Peyer's patch (tissue), 4 donors: Measurements from ENCODE around the gene VMO1.

ENCODE experiments used
- POLR2A ChIP-seq, 2 donors: fragments of 450-650 bp; IDR thresholded peaks; one replicate each; pipeline ENCODE4 v1.5.1; 2017; ENCODE audit warnings: antibody characterized with exemption in 2 of 2, mild to moderate bottlenecking in 2 of 2, moderate library complexity in 2 of 2
- TF ChIP-seq, protein P1 (sequence below), 6 experiments: fragments of 450-650 bp in 4 of 6; fragments of 200-600 bp in 2 of 6; sonication (generic) in 1 of 6; IDR thresholded peaks; one replicate each; pipeline ENCODE4 v1.5.1; 2017 to 2019; ENCODE audit warnings: antibody characterized with exemption in 6 of 6, mild to moderate bottlenecking in 3 of 6, moderate library complexity in 1 of 6

DNA sequence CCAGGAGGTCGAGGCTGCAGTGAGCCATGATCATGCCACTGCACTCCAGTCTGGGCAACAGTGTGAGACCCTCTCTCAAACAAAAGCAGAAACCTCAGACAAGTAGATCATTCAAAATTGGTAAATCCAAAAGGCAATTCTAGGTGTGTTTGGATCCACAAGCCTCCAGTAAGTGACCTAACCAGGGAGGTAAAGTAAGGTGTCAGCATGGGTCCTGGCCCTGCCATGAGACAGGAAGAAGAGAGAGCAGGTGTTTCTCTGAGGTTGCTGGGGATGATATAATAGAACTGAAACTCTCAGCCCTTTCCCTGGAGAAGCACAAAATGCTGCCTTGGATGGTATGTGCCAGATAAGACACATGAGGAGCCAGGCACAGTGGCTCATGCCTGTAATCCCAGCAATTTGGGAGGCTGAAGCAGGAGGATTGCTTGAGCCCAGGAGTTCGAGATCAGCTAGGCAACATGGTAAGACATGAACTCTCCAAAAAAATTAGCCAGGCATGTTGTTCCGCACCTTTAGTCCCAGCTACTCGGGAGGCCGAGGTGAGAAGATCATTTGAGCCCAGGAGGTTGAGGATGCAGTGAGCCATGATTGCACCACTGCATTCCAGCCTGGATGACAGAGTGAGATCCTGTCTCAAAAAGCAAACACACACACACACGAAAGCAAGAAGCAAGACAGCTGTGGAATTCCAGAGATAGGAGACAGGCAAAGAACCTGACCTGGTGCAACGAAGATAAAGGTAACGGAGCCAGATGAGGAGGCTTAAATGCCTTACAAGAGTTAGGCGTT is 8.0 kb downstream of the VMO1 start:
- TF ChIP-seq, protein P1, sequence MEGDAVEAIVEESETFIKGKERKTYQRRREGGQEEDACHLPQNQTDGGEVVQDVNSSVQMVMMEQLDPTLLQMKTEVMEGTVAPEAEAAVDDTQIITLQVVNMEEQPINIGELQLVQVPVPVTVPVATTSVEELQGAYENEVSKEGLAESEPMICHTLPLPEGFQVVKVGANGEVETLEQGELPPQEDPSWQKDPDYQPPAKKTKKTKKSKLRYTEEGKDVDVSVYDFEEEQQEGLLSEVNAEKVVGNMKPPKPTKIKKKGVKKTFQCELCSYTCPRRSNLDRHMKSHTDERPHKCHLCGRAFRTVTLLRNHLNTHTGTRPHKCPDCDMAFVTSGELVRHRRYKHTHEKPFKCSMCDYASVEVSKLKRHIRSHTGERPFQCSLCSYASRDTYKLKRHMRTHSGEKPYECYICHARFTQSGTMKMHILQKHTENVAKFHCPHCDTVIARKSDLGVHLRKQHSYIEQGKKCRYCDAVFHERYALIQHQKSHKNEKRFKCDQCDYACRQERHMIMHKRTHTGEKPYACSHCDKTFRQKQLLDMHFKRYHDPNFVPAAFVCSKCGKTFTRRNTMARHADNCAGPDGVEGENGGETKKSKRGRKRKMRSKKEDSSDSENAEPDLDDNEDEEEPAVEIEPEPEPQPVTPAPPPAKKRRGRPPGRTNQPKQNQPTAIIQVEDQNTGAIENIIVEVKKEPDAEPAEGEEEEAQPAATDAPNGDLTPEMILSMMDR (IDR thresholded peaks at IDR 0.05) = no peak
- no peak for TF ChIP-seq POLR2A (IDR thresholded peaks at IDR 0.05)
